ENCODE measurements around the gene PTDSS2. TPM values are rescaled to one million over a fixed set of nuclear protein-coding genes. Genes with fewer than 3 reads are reported as not detected.
A peak's percentile ranks its signal among the peaks of the same experiment; 100 is the strongest.

Gene PTDSS2
- total and polyA plus RNA-seq, 2 of the 13 experiments (the other 11 are each of a cell fraction or from before 2014, with no cell fraction given), result 21.7 to 26.4 TPM

DNA sequence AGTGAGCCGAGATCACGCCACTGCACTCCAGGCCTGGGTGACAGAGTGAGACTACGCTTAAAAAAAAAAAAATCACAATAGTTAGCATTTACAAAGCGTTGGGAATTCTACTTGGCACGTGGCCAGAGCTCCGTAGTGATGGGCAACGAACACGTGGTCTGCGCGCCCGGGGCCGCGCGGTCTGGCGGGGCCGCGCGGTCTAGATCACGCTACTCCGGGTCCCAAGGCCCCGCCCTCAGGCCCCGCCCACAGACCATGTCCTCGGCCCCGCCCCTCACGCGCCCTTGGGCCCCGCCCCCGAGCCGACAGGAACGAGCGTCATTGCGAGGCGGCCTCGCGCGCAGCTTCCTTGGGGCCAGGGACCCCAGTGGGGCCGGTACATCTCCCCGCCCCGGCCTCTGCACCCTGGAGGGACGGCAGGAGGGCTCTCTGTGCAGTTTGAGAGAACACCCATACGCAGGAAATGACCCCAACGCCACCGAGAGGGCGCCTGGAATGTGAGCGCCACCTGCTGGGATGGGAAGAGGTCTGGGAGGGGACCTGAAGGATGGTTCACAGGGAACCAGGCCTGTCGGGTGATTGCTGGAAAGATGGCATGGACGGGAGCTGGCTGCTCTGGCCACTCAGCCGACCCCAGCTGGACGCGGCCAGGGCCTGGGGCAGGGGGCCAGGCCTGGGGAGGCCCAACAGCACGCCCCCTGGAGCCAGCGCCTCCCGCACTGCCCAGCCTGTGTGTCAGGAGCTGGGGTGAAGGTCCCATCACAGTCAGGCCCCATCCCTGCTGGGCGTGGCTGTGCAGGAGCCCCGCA is 2.0 kb upstream of the PTDSS2 start (continued):
- TF ChIP-seq, protein P1, sequence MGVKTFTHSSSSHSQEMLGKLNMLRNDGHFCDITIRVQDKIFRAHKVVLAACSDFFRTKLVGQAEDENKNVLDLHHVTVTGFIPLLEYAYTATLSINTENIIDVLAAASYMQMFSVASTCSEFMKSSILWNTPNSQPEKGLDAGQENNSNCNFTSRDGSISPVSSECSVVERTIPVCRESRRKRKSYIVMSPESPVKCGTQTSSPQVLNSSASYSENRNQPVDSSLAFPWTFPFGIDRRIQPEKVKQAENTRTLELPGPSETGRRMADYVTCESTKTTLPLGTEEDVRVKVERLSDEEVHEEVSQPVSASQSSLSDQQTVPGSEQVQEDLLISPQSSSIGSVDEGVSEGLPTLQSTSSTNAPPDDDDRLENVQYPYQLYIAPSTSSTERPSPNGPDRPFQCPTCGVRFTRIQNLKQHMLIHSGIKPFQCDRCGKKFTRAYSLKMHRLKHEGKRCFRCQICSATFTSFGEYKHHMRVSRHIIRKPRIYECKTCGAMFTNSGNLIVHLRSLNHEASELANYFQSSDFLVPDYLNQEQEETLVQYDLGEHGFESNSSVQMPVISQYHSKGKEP (CRISPR knock-in tag; IDR thresholded peaks at IDR 0.05), result no peak
- TF ChIP-seq, protein P2, sequence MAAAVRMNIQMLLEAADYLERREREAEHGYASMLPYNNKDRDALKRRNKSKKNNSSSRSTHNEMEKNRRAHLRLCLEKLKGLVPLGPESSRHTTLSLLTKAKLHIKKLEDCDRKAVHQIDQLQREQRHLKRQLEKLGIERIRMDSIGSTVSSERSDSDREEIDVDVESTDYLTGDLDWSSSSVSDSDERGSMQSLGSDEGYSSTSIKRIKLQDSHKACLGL (CRISPR knock-in tag; IDR thresholded peaks at IDR 0.05), result 0 out of 2 replicates have a peak, but pooled peaks have one; percentile 35
- TF ChIP-seq ZBTB38 (CRISPR knock-in tag; IDR thresholded peaks at IDR 0.05), result peak; percentile 85
- TF ChIP-seq, protein P3, sequence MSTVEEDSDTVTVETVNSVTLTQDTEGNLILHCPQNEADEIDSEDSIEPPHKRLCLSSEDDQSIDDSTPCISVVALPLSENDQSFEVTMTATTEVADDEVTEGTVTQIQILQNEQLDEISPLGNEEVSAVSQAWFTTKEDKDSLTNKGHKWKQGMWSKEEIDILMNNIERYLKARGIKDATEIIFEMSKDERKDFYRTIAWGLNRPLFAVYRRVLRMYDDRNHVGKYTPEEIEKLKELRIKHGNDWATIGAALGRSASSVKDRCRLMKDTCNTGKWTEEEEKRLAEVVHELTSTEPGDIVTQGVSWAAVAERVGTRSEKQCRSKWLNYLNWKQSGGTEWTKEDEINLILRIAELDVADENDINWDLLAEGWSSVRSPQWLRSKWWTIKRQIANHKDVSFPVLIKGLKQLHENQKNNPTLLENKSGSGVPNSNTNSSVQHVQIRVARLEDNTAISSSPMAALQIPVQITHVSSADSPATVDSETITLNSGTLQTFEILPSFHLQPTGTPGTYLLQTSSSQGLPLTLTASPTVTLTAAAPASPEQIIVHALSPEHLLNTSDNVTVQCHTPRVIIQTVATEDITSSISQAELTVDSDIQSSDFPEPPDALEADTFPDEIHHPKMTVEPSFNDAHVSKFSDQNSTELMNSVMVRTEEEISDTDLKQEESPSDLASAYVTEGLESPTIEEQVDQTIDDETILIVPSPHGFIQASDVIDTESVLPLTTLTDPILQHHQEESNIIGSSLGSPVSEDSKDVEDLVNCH (CRISPR knock-in tag; IDR thresholded peaks at IDR 0.05), result no peak
- TF ChIP-seq RCOR2 (CRISPR knock-in tag; IDR thresholded peaks at IDR 0.05), result peak; percentile 72; the same call in 1 of the 2 replicates
- TF ChIP-seq, protein P4, sequence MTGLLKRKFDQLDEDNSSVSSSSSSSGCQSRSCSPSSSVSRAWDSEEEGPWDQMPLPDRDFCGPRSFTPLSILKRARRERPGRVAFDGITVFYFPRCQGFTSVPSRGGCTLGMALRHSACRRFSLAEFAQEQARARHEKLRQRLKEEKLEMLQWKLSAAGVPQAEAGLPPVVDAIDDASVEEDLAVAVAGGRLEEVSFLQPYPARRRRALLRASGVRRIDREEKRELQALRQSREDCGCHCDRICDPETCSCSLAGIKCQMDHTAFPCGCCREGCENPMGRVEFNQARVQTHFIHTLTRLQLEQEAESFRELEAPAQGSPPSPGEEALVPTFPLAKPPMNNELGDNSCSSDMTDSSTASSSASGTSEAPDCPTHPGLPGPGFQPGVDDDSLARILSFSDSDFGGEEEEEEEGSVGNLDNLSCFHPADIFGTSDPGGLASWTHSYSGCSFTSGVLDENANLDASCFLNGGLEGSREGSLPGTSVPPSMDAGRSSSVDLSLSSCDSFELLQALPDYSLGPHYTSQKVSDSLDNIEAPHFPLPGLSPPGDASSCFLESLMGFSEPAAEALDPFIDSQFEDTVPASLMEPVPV (CRISPR knock-in tag; IDR thresholded peaks at IDR 0.05), result peak; percentile 84; the same call in 1 of the 2 replicates
- peak; percentile 61; the same call in 1 of the 2 replicates for TF ChIP-seq ATF7-NPFF (CRISPR knock-in tag; IDR thresholded peaks at IDR 0.05; ENCODE audit: low read depth)
- TF ChIP-seq MAFF (IDR thresholded peaks at IDR 0.05; ENCODE audit: low read depth, low read length), result no peak
- peak; percentile 90 for TF ChIP-seq SP4 (CRISPR knock-in tag; IDR thresholded peaks at IDR 0.05)
- TF ChIP-seq TSC22D2 (CRISPR knock-in tag; IDR thresholded peaks at IDR 0.05; ENCODE audit: borderline replicate concordance), result no peak
- TF ChIP-seq GFI1 (CRISPR knock-in tag; IDR thresholded peaks at IDR 0.05; ENCODE audit: borderline replicate concordance), result no peak
- peak; percentile 90 for TF ChIP-seq ARNT2 (CRISPR knock-in tag; IDR thresholded peaks at IDR 0.05; ENCODE audit: low read depth)
- peak; percentile 28; the same call in 1 of the 2 replicates for TF ChIP-seq SP5 (CRISPR knock-in tag; IDR thresholded peaks at IDR 0.05; ENCODE audit: borderline replicate concordance, low read depth)
- no peak for TF ChIP-seq REL (CRISPR knock-in tag; conservative IDR thresholded peaks at IDR 0.05)
- no peak for TF ChIP-seq BRCA1 (CRISPR knock-in tag; IDR thresholded peaks at IDR 0.05)
- 0 out of 2 replicates have a peak, but pooled peaks have one; percentile 25 for TF ChIP-seq ZNF891 (CRISPR knock-in tag; IDR thresholded peaks at IDR 0.05)
- TF ChIP-seq POLR2AphosphoS5 (IDR thresholded peaks at IDR 0.05; ENCODE audit: low read depth, low read length), result peak; percentile 74
- peak; percentile 35; the same call in 1 of the 2 replicates for TF ChIP-seq LCORL (IDR thresholded peaks at IDR 0.05)
- TF ChIP-seq LCORL (CRISPR knock-in tag; IDR thresholded peaks at IDR 0.05), result 0 out of 2 replicates have a peak, but pooled peaks have one; percentile 37
- no peak for TF ChIP-seq RNF2 (conservative IDR thresholded peaks at IDR 0.05; ENCODE audit: low read depth)
- TF ChIP-seq FOXC1 (CRISPR knock-in tag; IDR thresholded peaks at IDR 0.05; ENCODE audit: borderline replicate concordance), result no peak; the same call in 1 of the 2 replicates
- no peak for TF ChIP-seq ZKSCAN5 (CRISPR knock-in tag; IDR thresholded peaks at IDR 0.05)
